NB4 (cell line): ENCODE data around the gene KCNG2.

Source experiments
- DNase-seq: peaks from one replicate; pipeline ENCODE4 v3.0.0; 2010; ENCODE audit warnings: low read depth
- H3K4me3 ChIP-seq: one replicate; pipeline ENCODE4 v1.5.1; 2011; ENCODE audit warnings: mild to moderate bottlenecking, low read depth, low read length, moderate library complexity
- MYC ChIP-seq: IDR thresholded peaks from 2 replicates; pipeline ENCODE4 v1.6.1; 2011; ENCODE audit warnings: low read depth, low read length
- POLR2A ChIP-seq: IDR thresholded peaks from 2 replicates; pipeline ENCODE4 v1.6.1; 2011; ENCODE audit warnings: mild to moderate bottlenecking; ENCODE audit not compliant: insufficient read length; ENCODE audit errors: extremely low read depth
- TF ChIP-seq, protein P1 (sequence below): IDR thresholded peaks from one replicate; pipeline ENCODE4 v1.5.1; 2012; ENCODE audit warnings: low read depth, low read length
- TF ChIP-seq, protein P2 (sequence below): IDR thresholded peaks from 2 replicates; pipeline ENCODE4 v1.6.1; 2011; ENCODE audit warnings: low read depth, low read length

Gene KCNG2

DNA sequence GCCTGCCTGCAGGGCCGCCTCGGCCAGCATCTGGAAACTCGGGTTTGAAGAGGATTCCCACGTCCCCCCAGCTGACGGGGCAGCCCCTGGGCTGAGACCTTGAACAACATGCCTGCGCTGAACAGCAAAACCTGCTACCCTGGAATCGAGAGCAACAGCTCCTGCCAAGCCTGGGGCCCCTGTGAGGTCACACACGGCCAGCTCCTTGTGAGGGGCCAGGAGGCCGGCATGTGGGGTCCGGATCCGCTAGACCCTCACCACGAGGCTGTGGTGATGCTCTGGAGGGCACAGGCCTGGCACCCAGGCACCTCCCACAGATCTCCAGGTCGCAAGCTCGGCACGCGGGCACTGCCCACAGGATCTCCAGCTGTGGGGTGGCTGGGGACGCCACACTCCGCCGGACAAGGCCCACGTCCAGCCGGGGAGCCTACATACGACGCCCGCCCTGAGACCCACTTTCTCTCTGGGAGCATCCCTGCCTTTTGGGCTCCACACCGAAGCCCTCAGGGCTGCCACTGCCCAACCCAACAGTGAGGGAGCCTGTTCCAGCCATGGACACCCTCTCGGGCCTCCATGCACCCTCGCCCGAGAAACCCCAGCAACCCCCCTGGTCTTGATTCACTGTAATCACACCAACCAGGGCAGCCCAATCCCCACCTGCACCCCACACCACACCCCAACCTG, 119.6 kb downstream of the KCNG2 start:
- TF ChIP-seq, protein P1, sequence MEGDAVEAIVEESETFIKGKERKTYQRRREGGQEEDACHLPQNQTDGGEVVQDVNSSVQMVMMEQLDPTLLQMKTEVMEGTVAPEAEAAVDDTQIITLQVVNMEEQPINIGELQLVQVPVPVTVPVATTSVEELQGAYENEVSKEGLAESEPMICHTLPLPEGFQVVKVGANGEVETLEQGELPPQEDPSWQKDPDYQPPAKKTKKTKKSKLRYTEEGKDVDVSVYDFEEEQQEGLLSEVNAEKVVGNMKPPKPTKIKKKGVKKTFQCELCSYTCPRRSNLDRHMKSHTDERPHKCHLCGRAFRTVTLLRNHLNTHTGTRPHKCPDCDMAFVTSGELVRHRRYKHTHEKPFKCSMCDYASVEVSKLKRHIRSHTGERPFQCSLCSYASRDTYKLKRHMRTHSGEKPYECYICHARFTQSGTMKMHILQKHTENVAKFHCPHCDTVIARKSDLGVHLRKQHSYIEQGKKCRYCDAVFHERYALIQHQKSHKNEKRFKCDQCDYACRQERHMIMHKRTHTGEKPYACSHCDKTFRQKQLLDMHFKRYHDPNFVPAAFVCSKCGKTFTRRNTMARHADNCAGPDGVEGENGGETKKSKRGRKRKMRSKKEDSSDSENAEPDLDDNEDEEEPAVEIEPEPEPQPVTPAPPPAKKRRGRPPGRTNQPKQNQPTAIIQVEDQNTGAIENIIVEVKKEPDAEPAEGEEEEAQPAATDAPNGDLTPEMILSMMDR, result no peak
- TF ChIP-seq MYC, result no peak
- TF ChIP-seq POLR2A, result no peak
- TF ChIP-seq, protein P2, sequence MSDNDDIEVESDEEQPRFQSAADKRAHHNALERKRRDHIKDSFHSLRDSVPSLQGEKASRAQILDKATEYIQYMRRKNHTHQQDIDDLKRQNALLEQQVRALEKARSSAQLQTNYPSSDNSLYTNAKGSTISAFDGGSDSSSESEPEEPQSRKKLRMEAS, result no peak
- no peak overlapping the region for H3K4me3 ChIP-seq
- no peak for DNase-seq

DNA sequence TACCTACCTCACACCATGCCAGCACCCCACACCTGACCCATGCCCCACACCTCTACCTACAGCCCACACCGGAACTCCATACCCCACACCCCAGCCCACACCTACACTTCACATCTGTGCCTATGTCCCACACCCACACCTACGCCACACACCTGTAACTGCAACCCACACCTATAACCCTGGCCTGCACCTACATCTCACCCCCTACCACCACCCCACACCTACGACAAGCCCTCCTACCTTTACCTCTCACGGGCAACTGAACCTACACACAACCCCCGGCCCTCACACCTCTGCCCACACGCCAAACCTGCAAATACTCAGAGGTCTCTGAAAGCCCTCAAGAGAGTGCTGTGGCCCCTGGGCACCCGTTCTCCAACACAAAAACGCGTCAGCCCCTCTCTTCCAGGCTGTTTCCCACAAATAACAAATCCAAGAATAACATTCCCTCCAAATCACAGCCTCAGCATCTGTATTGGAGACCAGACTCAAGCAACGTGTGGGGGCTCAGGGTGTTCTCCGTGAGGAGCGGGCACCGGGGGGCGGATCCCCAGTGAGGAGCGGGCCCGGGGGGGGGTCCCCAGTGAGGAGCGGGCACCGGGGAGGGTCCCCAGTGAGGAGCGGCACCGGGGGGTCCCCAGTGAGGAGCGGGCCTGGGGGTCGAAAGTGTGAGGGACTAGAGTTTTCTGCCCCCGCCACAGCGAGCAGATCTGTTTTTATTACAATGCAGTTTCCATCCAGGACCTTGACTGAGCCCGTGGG, 120.3 kb downstream of the KCNG2 start:
- TF ChIP-seq, protein P2, result no peak
- TF ChIP-seq, protein P1, result no peak
- TF ChIP-seq MYC, result no peak
- TF ChIP-seq POLR2A, result no peak
- no peak for DNase-seq
- H3K4me3 ChIP-seq, result no peak overlapping the region

DNA sequence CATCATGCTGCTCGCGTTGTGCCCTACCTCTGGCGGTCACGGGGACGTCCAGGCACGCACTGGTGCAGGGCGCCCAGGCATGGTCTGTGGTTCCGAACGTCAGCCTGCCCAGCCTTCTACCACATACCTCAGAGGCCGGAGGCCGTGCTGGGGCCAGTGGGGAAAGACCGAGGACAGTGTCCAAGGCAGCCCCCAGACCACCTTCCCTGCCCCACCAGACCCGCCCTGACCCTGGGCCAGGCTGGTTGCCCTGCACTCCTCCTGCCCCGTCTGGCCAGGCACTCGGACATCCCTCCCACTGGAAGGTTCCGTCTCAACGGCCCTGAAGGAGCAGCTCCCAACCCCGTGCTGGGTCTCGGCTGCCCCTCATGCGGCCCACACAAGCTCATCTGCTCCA, 120.9 kb downstream of the KCNG2 start:
- TF ChIP-seq, protein P2, result no peak
- TF ChIP-seq, protein P1, result no peak
- TF ChIP-seq MYC, result no peak
- no peak for TF ChIP-seq POLR2A
- no peak overlapping the region for H3K4me3 ChIP-seq
- DNase-seq, result no peak

DNA sequence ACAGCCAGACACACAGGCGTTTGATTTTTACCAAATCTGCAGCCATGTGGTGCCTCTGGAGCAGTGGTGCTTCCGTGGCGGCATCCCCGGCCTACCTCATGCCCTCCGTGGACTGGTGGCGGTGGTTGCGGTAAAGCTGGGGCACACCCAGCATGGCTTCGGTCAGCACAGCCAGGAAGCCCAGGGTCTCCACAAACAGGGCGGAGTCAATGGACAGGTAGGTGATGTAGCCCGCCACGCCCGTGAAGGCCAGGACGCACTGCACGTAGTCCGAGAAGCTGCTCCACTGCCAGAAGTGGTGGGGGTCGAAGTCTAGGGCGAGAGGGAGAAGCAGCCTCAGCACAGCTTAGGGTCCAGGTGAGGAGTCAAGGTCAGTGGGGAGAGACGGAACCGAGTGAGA, 121.4 kb downstream of the KCNG2 start:
- H3K4me3 ChIP-seq, result no peak overlapping the region
- no peak for DNase-seq
- TF ChIP-seq MYC (no peak), POLR2A (no peak)
- TF ChIP-seq, protein P2, result no peak
- TF ChIP-seq, protein P1, result no peak

DNA sequence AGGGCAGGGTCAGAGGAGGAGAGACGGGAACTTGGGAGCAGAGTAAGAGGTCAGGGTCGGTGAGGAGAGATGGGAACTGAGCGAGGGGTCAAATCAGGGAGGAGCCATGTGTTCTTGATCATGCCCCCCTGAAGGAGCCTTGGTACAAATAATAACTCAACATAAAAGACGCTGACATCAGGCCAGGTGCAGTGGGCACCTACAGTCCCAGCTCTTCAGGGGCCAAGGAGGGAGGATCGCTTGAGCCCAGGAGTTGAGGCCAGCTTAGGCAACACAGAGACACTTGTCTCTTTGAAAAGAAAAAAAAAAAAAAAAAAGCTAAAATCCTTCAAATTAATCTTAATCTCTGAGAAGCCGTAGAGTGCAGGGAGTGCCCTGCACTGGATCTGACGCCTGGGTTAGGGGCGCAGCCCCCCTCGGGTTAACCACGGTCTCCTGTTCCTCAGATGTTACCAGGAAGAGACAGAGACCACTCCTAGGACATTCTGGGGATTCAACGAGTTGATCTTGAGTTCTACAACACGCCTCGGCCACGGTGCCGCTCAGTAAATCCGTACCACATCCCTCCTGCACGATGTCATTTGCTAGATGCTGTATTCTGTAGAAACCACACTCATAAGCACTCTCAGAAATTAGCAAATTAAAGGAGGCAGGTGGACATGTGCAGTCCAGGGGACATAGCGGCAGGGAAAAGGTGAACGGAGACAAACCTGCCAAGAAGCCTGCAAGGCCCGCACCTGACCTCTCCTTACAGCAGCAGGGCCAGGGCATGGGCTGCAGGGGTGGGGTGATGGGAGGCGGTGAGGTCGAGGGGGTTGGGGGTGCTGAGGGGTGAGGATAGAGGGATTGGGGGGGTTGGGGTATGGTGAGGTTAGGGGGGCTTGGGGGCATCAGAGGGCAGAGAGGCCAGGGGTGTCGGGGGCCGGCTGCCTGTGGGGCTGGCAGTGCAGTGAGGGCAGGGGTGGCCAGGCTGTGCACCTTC, 124.5 kb downstream of the KCNG2 start:
- no peak for DNase-seq
- no peak for TF ChIP-seq MYC
- TF ChIP-seq POLR2A, result no peak
- TF ChIP-seq, protein P2, result no peak
- TF ChIP-seq, protein P1, result no peak

More for the DNA sequence above, 124.5 kb downstream of the KCNG2 start:
- H3K4me3 ChIP-seq, result no peak overlapping the region
